HEK293 (cell line): Measurements from ENCODE around the gene ZNF629.

Experiments used
- CTCF ChIA-PET: fragments of 350-600 bp; formaldehyde crosslinking; extraction: SDS; loops from one replicate; lab custom pipeline; 2021; ENCODE audit warnings: antibody characterized with exemption; lab: Yijun Ruan, JAX
- POLR2A ChIA-PET: fragments of 300-600 bp; formaldehyde crosslinking; extraction: SDS; loops from one replicate; lab custom pipeline; 2020; ENCODE audit warnings: antibody characterized with exemption, inconsistent platforms; lab: Yijun Ruan, JAX
- H3K27ac ChIP-seq: fragments of 200-500 bp; sonication (Bioruptor generic); 2 replicates; pipeline ENCODE4 v1.5.1; 2014; ENCODE audit warnings: low read depth, low read length, control low read depth, inconsistent platforms; ENCODE audit errors: extremely low read depth
- H3K36me3 ChIP-seq, 2 experiments: fragments of 200-500 bp in 1 of 2; sonication (Bioruptor generic) in 1 of 2; 1 replicate in 1 of 2; 2 replicates in 1 of 2; pipeline ENCODE4 v1.5.1; 2014 to 2017; ENCODE audit warnings: inconsistent platforms in 2 of 2, low read length in 2 of 2; ENCODE audit not compliant: control insufficient read depth in 2 of 2, insufficient read depth in 1 of 2
- H3K4me1 ChIP-seq: fragments of 200-500 bp; sonication (Bioruptor generic); 2 replicates; pipeline ENCODE4 v1.5.1; 2014; ENCODE audit warnings: mild to moderate bottlenecking, low read length, inconsistent platforms; ENCODE audit not compliant: control insufficient read depth, insufficient read depth
- H3K4me3 ChIP-seq: 2 replicates; pipeline ENCODE4 v1.5.1; 2011; ENCODE audit warnings: low read depth, mild to moderate bottlenecking, control low read depth, low read length, moderate library complexity
- H3K9me3 ChIP-seq: fragments of 200-500 bp; sonication (Bioruptor generic); 2 replicates; pipeline ENCODE4 v1.5.1; 2014; ENCODE audit warnings: low read depth, low read length, inconsistent platforms; ENCODE audit not compliant: control insufficient read depth, insufficient read depth
- BCL11A ChIP-seq: fragments of 450-650 bp; formaldehyde crosslinking; IDR thresholded peaks from 2 replicates; pipeline ENCODE4 v1.5.1; 2016; ENCODE audit warnings: low read depth, missing biosample characterization, missing genetic modification characterization
- GLI2 ChIP-seq: fragments of 450-650 bp; formaldehyde crosslinking; IDR thresholded peaks from 2 replicates; pipeline ENCODE4; 2017; ENCODE audit warnings: missing biosample characterization, missing genetic modification characterization, low read depth, borderline replicate concordance
- MZF1 ChIP-seq: fragments of 450-650 bp; formaldehyde crosslinking; IDR thresholded peaks from 2 replicates; pipeline ENCODE4 v1.5.1; 2017; ENCODE audit warnings: missing biosample characterization, missing genetic modification characterization, borderline replicate concordance
- PATZ1 ChIP-seq: fragments of 450-650 bp; formaldehyde crosslinking; IDR thresholded peaks from 2 replicates; pipeline ENCODE4 v1.5.1; 2016; ENCODE audit warnings: missing biosample characterization, missing genetic modification characterization
- TSHZ1 ChIP-seq: fragments of 450-650 bp; formaldehyde crosslinking; IDR thresholded peaks from 2 replicates; pipeline ENCODE4 v1.5.1; 2016; ENCODE audit warnings: missing biosample characterization, missing genetic modification characterization, borderline replicate concordance
- ZNF148 ChIP-seq: fragments of 450-650 bp; formaldehyde crosslinking; IDR thresholded peaks from 2 replicates; pipeline ENCODE4 v1.5.0; 2017; ENCODE audit warnings: missing biosample characterization, missing genetic modification characterization, borderline replicate concordance
- ZNF184 ChIP-seq: fragments of 450-650 bp; IDR thresholded peaks from 2 replicates; pipeline ENCODE4 v1.5.1; 2018; ENCODE audit warnings: missing biosample characterization, mild to moderate bottlenecking, missing genetic modification characterization
- ZNF23 ChIP-seq: fragments of 450-650 bp; formaldehyde crosslinking; IDR thresholded peaks from 2 replicates; pipeline ENCODE4 v1.5.1; 2016; ENCODE audit warnings: missing biosample characterization, missing genetic modification characterization, borderline replicate concordance
- ZNF266 ChIP-seq: fragments of 450-650 bp; formaldehyde crosslinking; IDR thresholded peaks from 2 replicates; pipeline ENCODE4 v1.5.1; 2016; ENCODE audit warnings: missing biosample characterization, missing genetic modification characterization, low read depth
- ZNF521 ChIP-seq: fragments of 450-650 bp; formaldehyde crosslinking; IDR thresholded peaks from 2 replicates; pipeline ENCODE4 v1.5.1; 2017; ENCODE audit warnings: missing biosample characterization, mild to moderate bottlenecking, missing genetic modification characterization
- ZNF585B ChIP-seq: fragments of 450-650 bp; formaldehyde crosslinking; IDR thresholded peaks from 2 replicates; pipeline ENCODE4 v1.5.1; 2016; ENCODE audit warnings: missing biosample characterization, missing genetic modification characterization
- ZNF621 ChIP-seq: fragments of 450-650 bp; formaldehyde crosslinking; IDR thresholded peaks from 2 replicates; pipeline ENCODE4 v1.5.1; 2017; ENCODE audit warnings: missing biosample characterization, missing genetic modification characterization
- ZNF658 ChIP-seq: fragments of 450-650 bp; formaldehyde crosslinking; IDR thresholded peaks from 2 replicates; pipeline ENCODE4; 2016; ENCODE audit warnings: missing biosample characterization, missing genetic modification characterization
- ZNF692 ChIP-seq: fragments of 450-650 bp; formaldehyde crosslinking; IDR thresholded peaks from 2 replicates; pipeline ENCODE4 v1.5.1; 2016; ENCODE audit warnings: missing biosample characterization, missing genetic modification characterization
- ZNF747 ChIP-seq: fragments of 450-650 bp; formaldehyde crosslinking; IDR thresholded peaks from 2 replicates; pipeline ENCODE4 v1.5.1; 2016; ENCODE audit warnings: missing biosample characterization, missing genetic modification characterization
- TF ChIP-seq, protein P1 (sequence below): fragments of 450-650 bp; formaldehyde crosslinking; IDR thresholded peaks from 2 replicates; pipeline ENCODE4 v1.5.1; 2016; ENCODE audit warnings: missing biosample characterization, missing genetic modification characterization
- TF ChIP-seq, protein P2 (sequence below): fragments of 450-650 bp; formaldehyde crosslinking; conservative IDR thresholded peaks from 2 replicates; pipeline ENCODE4 v1.5.1; 2016; ENCODE audit warnings: low read depth, missing biosample characterization, missing genetic modification characterization

ZNF629 gene

GRCh38 chr16:30773826-30774225 is 13.2 kb downstream of the ZNF629 start:
- ChIA-PET CTCF (interaction anchor here (0.5 to 0.6 kb wide), 2 partner anchors 80 to 292 kb away, joined by 3 to 5 read pairs; no protein-coding TSS in a partner anchor), POLR2A (interaction anchor here (2.2 to 2.6 kb wide), 4 partner anchors 10 to 25 kb away, joined by 8 to 34 read pairs (median 20); partner anchors contain the start of gene PHKG2)
- Histone ChIP-seq H3K4me1 (no peaks in the 10 kb centered on the region; the same call in 1 of the 2 replicates), H3K4me3 (no peak overlapping the region)
- TF ChIP-seq ZNF621 (tag by site-specific recombination) (no peak), MZF1 (tag by site-specific recombination) (no peak), PATZ1 (tag by site-specific recombination) (0 out of 2 replicates have a peak, but pooled peaks have one; percentile 38)
- TF ChIP-seq, all 188 proteins: peak for 1
- Histone ChIP-seq H3K9me3 (no peaks in the 10 kb centered on the region), H3K27ac (no peak overlapping the region), H3K36me3 (peaks cover 10 to 67% of the 10 kb centered on the region in 2 experiments; a peak in 2 of 3 replicates)

GRCh38 chr16:30771726-30772125 is 15.3 kb downstream of the ZNF629 start:
- Histone ChIP-seq H3K4me1 (no peaks in the 10 kb centered on the region), H3K27ac (no peak overlapping the region), H3K36me3 (peaks cover 19 to 83% of the 10 kb centered on the region in 2 experiments; a peak in 2 of 3 replicates), H3K9me3 (no peaks in the 10 kb centered on the region), H3K4me3 (no peak overlapping the region)
- POLR2A ChIA-PET: interaction anchor here (0.7 to 1.9 kb wide), 3 partner anchors 15 to 166 kb away, joined by 3 to 7 read pairs (median 3); partner anchors contain the start of genes PHKG2 and ZNF629
- CTCF ChIA-PET: interaction anchor here (1.0 kb wide), 1 partner anchor 43 kb away, joined by 3 read pairs; no protein-coding TSS in a partner anchor
- TF ChIP-seq, protein P1, sequence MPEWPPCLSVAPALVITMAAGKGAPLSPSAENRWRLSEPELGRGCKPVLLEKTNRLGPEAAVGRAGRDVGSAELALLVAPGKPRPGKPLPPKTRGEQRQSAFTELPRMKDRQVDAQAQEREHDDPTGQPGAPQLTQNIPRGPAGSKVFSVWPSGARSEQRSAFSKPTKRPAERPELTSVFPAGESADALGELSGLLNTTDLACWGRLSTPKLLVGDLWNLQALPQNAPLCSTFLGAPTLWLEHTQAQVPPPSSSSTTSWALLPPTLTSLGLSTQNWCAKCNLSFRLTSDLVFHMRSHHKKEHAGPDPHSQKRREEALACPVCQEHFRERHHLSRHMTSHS (tag by site-specific recombination): no peak
- TF ChIP-seq ZNF747 (no peak), ZNF184 (no peak), ZNF658 (no peak), ZNF521 (tag by site-specific recombination) (no peak), ZNF23 (no peak), ZNF148 (no peak), ZNF266 (no peak), TSHZ1 (tag by site-specific recombination) (no peak), ZNF585B (tag by site-specific recombination) (no peak), BCL11A (tag by site-specific recombination) (no peak), GLI2 (tag by site-specific recombination) (no peak), ZNF692 (tag by site-specific recombination) (no peak)
- TF ChIP-seq, protein P2, sequence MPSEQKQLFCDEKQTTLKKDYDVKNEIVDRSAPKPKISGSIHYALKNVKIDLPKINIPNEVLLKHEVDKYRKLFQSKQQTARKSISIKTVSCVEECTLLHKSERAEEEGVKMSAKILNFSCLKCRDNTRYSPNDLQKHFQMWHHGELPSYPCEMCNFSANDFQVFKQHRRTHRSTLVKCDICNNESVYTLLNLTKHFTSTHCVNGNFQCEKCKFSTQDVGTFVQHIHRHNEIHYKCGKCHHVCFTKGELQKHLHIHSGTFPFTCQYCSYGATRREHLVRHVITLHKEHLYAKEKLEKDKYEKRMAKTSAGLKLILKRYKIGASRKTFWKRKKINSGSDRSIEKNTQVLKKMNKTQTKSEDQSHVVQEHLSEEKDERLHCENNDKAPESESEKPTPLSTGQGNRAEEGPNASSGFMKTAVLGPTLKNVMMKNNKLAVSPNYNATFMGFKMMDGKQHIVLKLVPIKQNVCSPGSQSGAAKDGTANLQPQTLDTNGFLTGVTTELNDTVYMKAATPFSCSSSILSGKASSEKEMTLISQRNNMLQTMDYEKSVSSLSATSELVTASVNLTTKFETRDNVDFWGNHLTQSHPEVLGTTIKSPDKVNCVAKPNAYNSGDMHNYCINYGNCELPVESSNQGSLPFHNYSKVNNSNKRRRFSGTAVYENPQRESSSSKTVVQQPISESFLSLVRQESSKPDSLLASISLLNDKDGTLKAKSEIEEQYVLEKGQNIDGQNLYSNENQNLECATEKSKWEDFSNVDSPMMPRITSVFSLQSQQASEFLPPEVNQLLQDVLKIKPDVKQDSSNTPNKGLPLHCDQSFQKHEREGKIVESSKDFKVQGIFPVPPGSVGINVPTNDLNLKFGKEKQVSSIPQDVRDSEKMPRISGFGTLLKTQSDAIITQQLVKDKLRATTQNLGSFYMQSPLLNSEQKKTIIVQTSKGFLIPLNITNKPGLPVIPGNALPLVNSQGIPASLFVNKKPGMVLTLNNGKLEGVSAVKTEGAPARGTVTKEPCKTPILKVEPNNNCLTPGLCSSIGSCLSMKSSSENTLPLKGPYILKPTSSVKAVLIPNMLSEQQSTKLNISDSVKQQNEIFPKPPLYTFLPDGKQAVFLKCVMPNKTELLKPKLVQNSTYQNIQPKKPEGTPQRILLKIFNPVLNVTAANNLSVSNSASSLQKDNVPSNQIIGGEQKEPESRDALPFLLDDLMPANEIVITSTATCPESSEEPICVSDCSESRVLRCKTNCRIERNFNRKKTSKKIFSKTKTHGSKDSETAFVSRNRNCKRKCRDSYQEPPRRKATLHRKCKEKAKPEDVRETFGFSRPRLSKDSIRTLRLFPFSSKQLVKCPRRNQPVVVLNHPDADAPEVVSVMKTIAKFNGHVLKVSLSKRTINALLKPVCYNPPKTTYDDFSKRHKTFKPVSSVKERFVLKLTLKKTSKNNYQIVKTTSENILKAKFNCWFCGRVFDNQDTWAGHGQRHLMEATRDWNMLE (tag by site-specific recombination): no peak
